HepG2 (cell line): ENCODE measurements around the gene RBM23. TPM values are rescaled to one million over a fixed set of nuclear protein-coding genes. Genes with fewer than 3 reads are reported as not detected.

ENCODE experiments used
- ATAC-seq: fragments of 200-7000 bp; cut with Tn5 transposase; 3 replicates; pipeline ENCODE4 v1.9.1; 2020; ENCODE audit warnings: mild to moderate bottlenecking, moderate library complexity
- BruUV-seq: library from RNA; stranded (reverse); fragments of 400-500 nt; replicated peaks from 2 replicates; lab custom pipeline; 2021; lab: Mats Ljungman, UMichigan
- CTCF ChIA-PET: fragments of 300-600 bp; formaldehyde crosslinking; extraction: SDS; loops from one replicate; lab custom pipeline; 2021; ENCODE audit warnings: low total read pairs, inconsistent platforms, low intra/inter-chr PET ratio; lab: Yijun Ruan, JAX
- POLR2A ChIA-PET: fragments of 350-600 bp; sonication (Branson Sonifier 250); formaldehyde crosslinking; loops from one replicate; lab custom pipeline; 2020; ENCODE audit warnings: antibody characterized with exemption, inconsistent platforms; lab: Yijun Ruan, JAX
- DNase-seq: peaks from one replicate; pipeline ENCODE4 v3.0.0-alpha.2; 2015; ENCODE audit warnings: low spot score
- FAIRE-seq: peaks from 3 replicates; lab custom pipeline; 2011; peaks lifted over from hg19 to GRCh38; lab: Jason Lieb, UNC
- H2AFZ ChIP-seq: one replicate; pipeline ENCODE4 v1.6.1; 2011; ENCODE audit warnings: low read length, inconsistent platforms
- H3K27ac ChIP-seq: fragments of 300-600 bp; 3 replicates; pipeline ENCODE4 v1.8.0; 2011; ENCODE audit warnings: mixed run types, mild to moderate bottlenecking, mixed read lengths, low read length, inconsistent platforms; ENCODE audit not compliant: insufficient read depth; ENCODE audit errors: extremely low read length
- H3K27me3 ChIP-seq, 2 experiments: fragments of 200-600 bp in 1 of 2; 2 replicates in 1 of 2; 3 replicates in 1 of 2; pipeline versions ENCODE4 v1.6.0 to v1.8.0; 2011; ENCODE audit warnings: low read length in 2 of 2, mild to moderate bottlenecking in 2 of 2, moderate library complexity in 2 of 2, inconsistent platforms in 1 of 2; ENCODE audit not compliant: insufficient read depth in 2 of 2, control insufficient read depth in 1 of 2
- H3K36me3 ChIP-seq, 2 experiments: fragments of 200-600 bp in 1 of 2; replicated peaks in 1 of 2; 2 replicates in 1 of 2; 3 replicates in 1 of 2; pipeline versions ENCODE4 v1.5.1 to v1.8.0; 2011; ENCODE audit warnings: low read length in 2 of 2, inconsistent platforms in 1 of 2; ENCODE audit not compliant: insufficient read depth in 2 of 2, control insufficient read depth in 1 of 2
- H3K4me1 ChIP-seq: 2 replicates; pipeline ENCODE4 v1.5.1; 2012; ENCODE audit warnings: low read length, inconsistent platforms; ENCODE audit not compliant: insufficient read depth
- H3K4me2 ChIP-seq: 2 replicates; pipeline ENCODE4 v1.6.0; 2011; ENCODE audit warnings: low read depth, low read length, inconsistent platforms
- H3K4me3 ChIP-seq, 3 experiments: fragments of 200-600 bp in 1 of 3; sonication (generic), shearing (Covaris generic) in 1 of 3; replicated peaks in 1 of 3; 2 replicates each; pipeline ENCODE4 v1.5.1; 2011 to 2016; ENCODE audit warnings: low read length in 3 of 3, inconsistent platforms in 2 of 3, low read depth in 2 of 3, mild to moderate bottlenecking in 2 of 3, control low read depth in 1 of 3, mixed read lengths in 1 of 3; ENCODE audit not compliant: insufficient read depth in 1 of 3
- H3K79me2 ChIP-seq: one replicate; pipeline ENCODE4 v1.6.1; 2011; ENCODE audit warnings: low read length, inconsistent platforms; ENCODE audit not compliant: insufficient read depth
- H3K9ac ChIP-seq: 2 replicates; pipeline ENCODE4 v1.6.0; 2011; ENCODE audit warnings: mild to moderate bottlenecking, low read depth, low read length, inconsistent platforms; ENCODE audit not compliant: insufficient read depth
- H3K9me3 ChIP-seq: 2 replicates; pipeline ENCODE4 v1.5.1; 2012; ENCODE audit warnings: mild to moderate bottlenecking, low read length
- H4K20me1 ChIP-seq: 2 replicates; pipeline ENCODE4 v1.6.0; 2011; ENCODE audit warnings: inconsistent platforms, mild to moderate bottlenecking, low read length, moderate library complexity; ENCODE audit not compliant: insufficient read depth
- FOXA1 ChIP-seq, 2 experiments: fragments of 450-650 bp in 1 of 2; sonication (generic) in 1 of 2; formaldehyde crosslinking in 1 of 2; IDR thresholded peaks; 2 replicates each; pipeline versions ENCODE4 v1.4.0 to v1.6.1; 2016 to 2020; ENCODE audit warnings: missing genetic modification reagents in 1 of 2
- KDM5B ChIP-seq: sonication (generic); formaldehyde crosslinking; IDR thresholded peaks from 2 replicates; pipeline ENCODE4 v1.4.0; 2020; ENCODE audit warnings: missing genetic modification reagents, mild to moderate bottlenecking, borderline replicate concordance
- MED8 ChIP-seq: sonication (generic); formaldehyde crosslinking; IDR thresholded peaks from 2 replicates; pipeline ENCODE4 v1.8.1; 2023; ENCODE audit warnings: mild to moderate bottlenecking, missing genetic modification reagents; ENCODE audit not compliant: insufficient replicate concordance
- TCF7 ChIP-seq: sonication (generic); IDR thresholded peaks from 2 replicates; pipeline ENCODE4 v1.6.1; 2016; ENCODE audit warnings: antibody characterized with exemption, low read depth
- ZBTB21 ChIP-seq: sonication (generic); formaldehyde crosslinking; IDR thresholded peaks from 2 replicates; pipeline ENCODE4 v1.4.0; 2020; ENCODE audit warnings: missing genetic modification reagents
- ZBTB25 ChIP-seq: IDR thresholded peaks from 2 replicates; pipeline ENCODE4 v1.6.1; 2018; ENCODE audit warnings: missing genetic modification reagents
- ZBTB7A ChIP-seq: sonication (generic); formaldehyde crosslinking; IDR thresholded peaks from 2 replicates; pipeline ENCODE4 v1.8.0; 2022; ENCODE audit warnings: mild to moderate bottlenecking, missing genetic modification reagents
- ZNF75D ChIP-seq: sonication (generic); formaldehyde crosslinking; IDR thresholded peaks from 2 replicates; pipeline ENCODE4 v1.8.1; 2023; ENCODE audit warnings: missing genetic modification reagents, mild to moderate bottlenecking, borderline replicate concordance
- ZNF776 ChIP-seq: sonication (generic); formaldehyde crosslinking; IDR thresholded peaks from 2 replicates; pipeline ENCODE4 v1.4.0; 2020; ENCODE audit warnings: mild to moderate bottlenecking, missing genetic modification reagents
- ZNF816 ChIP-seq: sonication (generic); formaldehyde crosslinking; IDR thresholded peaks from 2 replicates; pipeline ENCODE4 v1.8.0; 2022; ENCODE audit warnings: missing genetic modification reagents, mild to moderate bottlenecking, borderline replicate concordance
- WGBS: methylation state at CpG from one replicate; pipeline ENCODE4 v1.1.6; 2017; ENCODE audit warnings: low lambda C conversion rate; 5-methylcytosine and 5-hydroxymethylcytosine counted together
- in situ Hi-C: cut with HindIII; loops from 2 replicates; pipeline ENCODE4 v1.10.0; 2017; ENCODE audit warnings: low pct_unique_long_range_greater_than_20kb; ENCODE audit not compliant: extremely low pct_ligation_motif_present
- intact Hi-C: fragments of 100-400 bp; cut with micrococcal nuclease; formaldehyde crosslinking; loops from one replicate; pipeline ENCODE4 v1.10.0; 2022; ENCODE audit not compliant: unreplicated experiment
- polyA plus RNA-seq, 8 experiments: library from polyadenylated mRNA; depleted of rRNA in 3 of 8; stranded (reverse) in 7 of 8; unstranded in 1 of 8; fragments of >200 nt; fragmentation: Illumina TruSeq in 4 of 8; extraction: Trizol in 4 of 8; gene quantifications; 2 replicates each; pipeline versions ENCODE4 v1.2.1 to v1.2.3, GENCODE V29; 2011 to 2016; ENCODE audit warnings: low read depth in 4 of 8, missing spikeins in 1 of 8, mixed read lengths in 1 of 8; ENCODE audit not compliant: insufficient read depth in 1 of 8
- total RNA-seq, 5 experiments: library from RNA; depleted of rRNA; stranded (reverse); fragments of >200 nt; fragmentation: Illumina TruSeq; extraction: Trizol; gene quantifications; 2 replicates each; pipeline ENCODE4 v1.2.3, GENCODE V29; 2016; ENCODE audit warnings: low read depth in 1 of 5
- TF ChIP-seq, protein P1 (sequence below): sonication (generic); formaldehyde crosslinking; IDR thresholded peaks from 2 replicates; pipeline ENCODE4 v1.5.1; 2020; ENCODE audit warnings: mild to moderate bottlenecking, missing genetic modification reagents, moderate library complexity
- TF ChIP-seq, protein P2 (sequence below): sonication (generic); formaldehyde crosslinking; IDR thresholded peaks from 2 replicates; pipeline ENCODE4 v1.9.0; 2022; ENCODE audit warnings: missing genetic modification reagents, mild to moderate bottlenecking, borderline replicate concordance

The RBM23 gene
- total and polyA plus RNA-seq, 2 of the 13 experiments (the other 11 are each of a cell fraction or from before 2014, with no cell fraction given) = 1.5 to 2.1 TPM

- TF ChIP-seq, protein P1, sequence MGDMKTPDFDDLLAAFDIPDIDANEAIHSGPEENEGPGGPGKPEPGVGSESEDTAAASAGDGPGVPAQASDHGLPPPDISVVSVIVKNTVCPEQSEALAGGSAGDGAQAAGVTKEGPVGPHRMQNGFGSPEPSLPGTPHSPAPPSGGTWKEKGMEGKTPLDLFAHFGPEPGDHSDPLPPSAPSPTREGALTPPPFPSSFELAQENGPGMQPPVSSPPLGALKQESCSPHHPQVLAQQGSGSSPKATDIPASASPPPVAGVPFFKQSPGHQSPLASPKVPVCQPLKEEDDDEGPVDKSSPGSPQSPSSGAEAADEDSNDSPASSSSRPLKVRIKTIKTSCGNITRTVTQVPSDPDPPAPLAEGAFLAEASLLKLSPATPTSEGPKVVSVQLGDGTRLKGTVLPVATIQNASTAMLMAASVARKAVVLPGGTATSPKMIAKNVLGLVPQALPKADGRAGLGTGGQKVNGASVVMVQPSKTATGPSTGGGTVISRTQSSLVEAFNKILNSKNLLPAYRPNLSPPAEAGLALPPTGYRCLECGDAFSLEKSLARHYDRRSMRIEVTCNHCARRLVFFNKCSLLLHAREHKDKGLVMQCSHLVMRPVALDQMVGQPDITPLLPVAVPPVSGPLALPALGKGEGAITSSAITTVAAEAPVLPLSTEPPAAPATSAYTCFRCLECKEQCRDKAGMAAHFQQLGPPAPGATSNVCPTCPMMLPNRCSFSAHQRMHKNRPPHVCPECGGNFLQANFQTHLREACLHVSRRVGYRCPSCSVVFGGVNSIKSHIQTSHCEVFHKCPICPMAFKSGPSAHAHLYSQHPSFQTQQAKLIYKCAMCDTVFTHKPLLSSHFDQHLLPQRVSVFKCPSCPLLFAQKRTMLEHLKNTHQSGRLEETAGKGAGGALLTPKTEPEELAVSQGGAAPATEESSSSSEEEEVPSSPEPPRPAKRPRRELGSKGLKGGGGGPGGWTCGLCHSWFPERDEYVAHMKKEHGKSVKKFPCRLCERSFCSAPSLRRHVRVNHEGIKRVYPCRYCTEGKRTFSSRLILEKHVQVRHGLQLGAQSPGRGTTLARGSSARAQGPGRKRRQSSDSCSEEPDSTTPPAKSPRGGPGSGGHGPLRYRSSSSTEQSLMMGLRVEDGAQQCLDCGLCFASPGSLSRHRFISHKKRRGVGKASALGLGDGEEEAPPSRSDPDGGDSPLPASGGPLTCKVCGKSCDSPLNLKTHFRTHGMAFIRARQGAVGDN (CRISPR knock-in tag) = peak; percentile 16; the same call in 1 of the 2 replicates
- TF ChIP-seq, all 625 proteins: peak for 6
Measured at GRCh38 chr14:22849212-22849819, 69.6 kb downstream of the RBM23 start (continued).

- WGBS = 65% methylated on average over 12 of the region's 12 CpGs
- H3K27ac ChIP-seq = no peak overlapping the region
- no peak for FAIRE-seq
- TF ChIP-seq ZBTB25 = no peak
- no peak for TF ChIP-seq ZNF816 (CRISPR knock-in tag)
- 0 out of 2 replicates have a peak, but pooled peaks have one; percentile 26 for TF ChIP-seq ZNF776 (CRISPR knock-in tag)
- TF ChIP-seq TCF7 = no peak
- TF ChIP-seq FOXA1 (IDR thresholded peaks at IDR 0.05) = no peak
- TF ChIP-seq FOXA1 (CRISPR knock-in tag; IDR thresholded peaks at IDR 0.05) = no peak
- 0 out of 2 replicates have a peak, but pooled peaks have one; percentile 36 for TF ChIP-seq KDM5B
- TF ChIP-seq ZBTB21 (CRISPR knock-in tag) = no peak
- 0 out of 2 replicates have a peak, but pooled peaks have one; percentile 39 for TF ChIP-seq ZBTB7A (CRISPR knock-in tag)
- peak; percentile 32 for TF ChIP-seq MED8 (CRISPR knock-in tag)
- TF ChIP-seq, protein P2, sequence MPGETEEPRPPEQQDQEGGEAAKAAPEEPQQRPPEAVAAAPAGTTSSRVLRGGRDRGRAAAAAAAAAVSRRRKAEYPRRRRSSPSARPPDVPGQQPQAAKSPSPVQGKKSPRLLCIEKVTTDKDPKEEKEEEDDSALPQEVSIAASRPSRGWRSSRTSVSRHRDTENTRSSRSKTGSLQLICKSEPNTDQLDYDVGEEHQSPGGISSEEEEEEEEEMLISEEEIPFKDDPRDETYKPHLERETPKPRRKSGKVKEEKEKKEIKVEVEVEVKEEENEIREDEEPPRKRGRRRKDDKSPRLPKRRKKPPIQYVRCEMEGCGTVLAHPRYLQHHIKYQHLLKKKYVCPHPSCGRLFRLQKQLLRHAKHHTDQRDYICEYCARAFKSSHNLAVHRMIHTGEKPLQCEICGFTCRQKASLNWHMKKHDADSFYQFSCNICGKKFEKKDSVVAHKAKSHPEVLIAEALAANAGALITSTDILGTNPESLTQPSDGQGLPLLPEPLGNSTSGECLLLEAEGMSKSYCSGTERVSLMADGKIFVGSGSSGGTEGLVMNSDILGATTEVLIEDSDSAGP (CRISPR knock-in tag) = 0 out of 2 replicates have a peak, but pooled peaks have one; percentile 17
- TF ChIP-seq ZNF75D (CRISPR knock-in tag) = peak; percentile 54; the same call in 1 of the 2 replicates
Measured at GRCh38 chr14:22848351-22849164, 70.4 kb downstream of the RBM23 start.

More at GRCh38 chr14:22848351-22849164, 70.4 kb downstream of the RBM23 start:
- Histone ChIP-seq H3K4me2 (no peak overlapping the region), H4K20me1 (no peaks in the 10 kb centered on the region), H3K36me3 (no peaks in the 10 kb centered on the region), H3K4me3 (no peak overlapping the region), H3K4me1 (peaks cover 30% of the 10 kb centered on the region), H3K9me3 (no peaks in the 10 kb centered on the region), H3K9ac (no peak overlapping the region), H3K79me2 (no peaks in the 10 kb centered on the region), H3K27me3 (peaks cover 7 to 45% of the 10 kb centered on the region in 2 experiments; a peak in 4 of 5 replicates), H2AFZ (no peak overlapping the region)
- in situ Hi-C loops (loop anchor here (5.0 kb wide), 1 partner anchor 291 kb away; no protein-coding TSS in a partner anchor), intact Hi-C loops (no loop called here)
- no peak for ATAC-seq
- BruUV-seq = no TSS peak
- CTCF ChIA-PET = interaction anchor here (1.1 to 1.9 kb wide), 3 partner anchors 25 to 292 kb away, joined by 3 to 6 read pairs (median 3); no protein-coding TSS in a partner anchor
- no peak for DNase-seq
- POLR2A ChIA-PET = interaction anchor here (0.8 to 1.9 kb wide), 7 partner anchors 12 to 246 kb away, joined by 3 to 7 read pairs (median 3); partner anchors contain the start of genes ACIN1, C14orf119, LRP10 and MRPL52
